ENCODE measurements around the gene DNMT3A. TPM values are rescaled to one million over a fixed set of nuclear protein-coding genes. Genes with fewer than 3 reads are reported as not detected.

The DNMT3A gene
- total RNA-seq, 1 experiment from 2014 or later: 215 TPM

DNA sequence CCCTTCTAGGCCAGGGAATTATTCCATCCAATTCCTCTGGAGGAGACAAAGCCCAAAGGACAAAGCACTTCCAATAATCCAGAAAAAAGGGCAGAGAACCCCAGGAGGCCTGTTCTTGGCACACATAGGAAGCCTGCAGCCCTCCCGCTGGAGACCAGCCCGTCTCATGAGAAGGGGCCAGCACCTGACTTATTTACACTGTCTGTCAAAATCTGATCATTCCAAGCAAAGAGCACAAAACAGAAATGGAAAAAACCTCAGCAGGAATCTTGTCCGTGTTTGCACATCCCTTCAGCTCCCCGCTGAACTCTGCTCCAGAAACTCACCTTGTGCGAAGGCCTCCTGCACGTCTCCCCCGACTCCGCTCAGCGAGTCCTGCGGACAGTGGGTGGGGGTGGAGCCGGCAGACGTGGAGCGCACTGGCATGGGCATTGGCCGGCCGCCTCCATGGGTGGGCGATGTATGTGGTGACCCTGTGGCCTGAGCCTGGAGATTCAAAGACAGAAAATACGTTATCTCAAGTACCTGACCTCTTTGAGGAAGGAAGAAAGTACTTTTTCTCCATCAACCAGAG is 46.2 kb upstream of the DNMT3A start:
- Histone ChIP-seq H2BK20ac (ENCODE audit: low read depth, low read length, poor library complexity, severe bottlenecking) (no peak overlapping the region), H2BK12ac (ENCODE audit: insufficient read length, low read depth, low read length) (no peak overlapping the region), H4K91ac (ENCODE audit: insufficient read length, low read depth, low read length) (no peak overlapping the region), H4K5ac (ENCODE audit: insufficient read length, low read depth, low read length) (no peak overlapping the region), H3K4me2 (ENCODE audit: insufficient read depth, insufficient read length, low read length) (no peak overlapping the region), H3K14ac (ENCODE audit: insufficient read depth, low read length) (no peak overlapping the region), H3K27ac (ENCODE audit: insufficient read length, low read depth, low read length) (no peak overlapping the region), H3K23me2 (ENCODE audit: insufficient read length, low read depth, low read length, poor library complexity, severe bottlenecking) (no peaks in the 10 kb centered on the region), H3K4me1 (ENCODE audit: insufficient read depth, low read length) (no peaks in the 10 kb centered on the region), H3K79me1 (ENCODE audit: insufficient read depth, low read depth, low read length, poor library complexity, severe bottlenecking) (no peaks in the 10 kb centered on the region), H3K56ac (ENCODE audit: insufficient read length, low read depth, low read length) (no peak overlapping the region), H2BK120ac (ENCODE audit: low read depth, low read length, poor library complexity, severe bottlenecking) (no peak overlapping the region), H3K27me3 (ENCODE audit: insufficient read depth, low read length) (no peaks in the 10 kb centered on the region), H3K4ac (ENCODE audit: low read depth, low read length) (no peak overlapping the region), H4K8ac (replicated peaks; ENCODE audit: insufficient read length, low read depth, low read length) (no peak overlapping the region), H3K23ac (ENCODE audit: insufficient read length, low read depth, low read length) (no peak overlapping the region), H2BK15ac (ENCODE audit: low read depth, low read length) (no peak overlapping the region), H2BK5ac (ENCODE audit: insufficient read length, low read length) (no peak overlapping the region), H3T11ph (ENCODE audit: low read length) (no peak overlapping the region), H4K20me1 (ENCODE audit: control insufficient read depth, insufficient read depth, insufficient read length) (no peaks in the 10 kb centered on the region), H3K9me3 (ENCODE audit: control insufficient read depth, low read depth, low read length) (no peaks in the 10 kb centered on the region), H3K79me2 (ENCODE audit: insufficient read depth, low read length) (no peaks in the 10 kb centered on the region), H3K18ac (ENCODE audit: insufficient read length, low read depth, low read length) (no peak overlapping the region), H2AK5ac (ENCODE audit: insufficient read length, low read length) (no peak overlapping the region), H2AFZ (ENCODE audit: low read length) (no peak overlapping the region), H3K9ac (ENCODE audit: extremely low read depth, insufficient read length, low read length) (no peak overlapping the region)
- 0 out of 2 replicates have a peak, but pooled peaks cover 2% of the 10 kb centered on the region for H3K27me3 Mint-ChIP-seq (ENCODE audit: low read depth)
- H3K27ac Mint-ChIP-seq: peak overlapping the region in 1 of 3 experiments; percentile 80; a peak in 4 of 7 replicates
- no peaks in the 10 kb centered on the region for H3K9me3 Mint-ChIP-seq
- DNase-seq: no peak
- H3K36me3 Mint-ChIP-seq (ENCODE audit: insufficient read depth in 1 of 3, low read depth in 3 of 3): peaks cover 18 to 30% (median 20%) of the 10 kb centered on the region in 3 experiments
- H3K4me1 Mint-ChIP-seq: peaks cover 11 to 17% of the 10 kb centered on the region in 2 experiments; a peak in 3 of 4 replicates
- WGBS (ENCODE audit: extremely low coverage, insufficient read length, low lambda C conversion rate): no CpG with 5 or more reads among the region's 17 CpGs
- TF ChIP-seq, protein P1, sequence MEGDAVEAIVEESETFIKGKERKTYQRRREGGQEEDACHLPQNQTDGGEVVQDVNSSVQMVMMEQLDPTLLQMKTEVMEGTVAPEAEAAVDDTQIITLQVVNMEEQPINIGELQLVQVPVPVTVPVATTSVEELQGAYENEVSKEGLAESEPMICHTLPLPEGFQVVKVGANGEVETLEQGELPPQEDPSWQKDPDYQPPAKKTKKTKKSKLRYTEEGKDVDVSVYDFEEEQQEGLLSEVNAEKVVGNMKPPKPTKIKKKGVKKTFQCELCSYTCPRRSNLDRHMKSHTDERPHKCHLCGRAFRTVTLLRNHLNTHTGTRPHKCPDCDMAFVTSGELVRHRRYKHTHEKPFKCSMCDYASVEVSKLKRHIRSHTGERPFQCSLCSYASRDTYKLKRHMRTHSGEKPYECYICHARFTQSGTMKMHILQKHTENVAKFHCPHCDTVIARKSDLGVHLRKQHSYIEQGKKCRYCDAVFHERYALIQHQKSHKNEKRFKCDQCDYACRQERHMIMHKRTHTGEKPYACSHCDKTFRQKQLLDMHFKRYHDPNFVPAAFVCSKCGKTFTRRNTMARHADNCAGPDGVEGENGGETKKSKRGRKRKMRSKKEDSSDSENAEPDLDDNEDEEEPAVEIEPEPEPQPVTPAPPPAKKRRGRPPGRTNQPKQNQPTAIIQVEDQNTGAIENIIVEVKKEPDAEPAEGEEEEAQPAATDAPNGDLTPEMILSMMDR (conservative IDR thresholded peaks at IDR 0.05): no peak
- H3K4me3 Mint-ChIP-seq: no peak overlapping the region

All from H9 (cell line).